Stimulated activated CD8-positive, alpha-beta memory T cell treated with anti-CD3 and anti-CD28 coated beads, Interleukin-12 subunit alpha, Interleukin-12 subunit beta, amount 100 ng/mL, for 24 hours (primary cell): Measurements from ENCODE around the gene ECSIT.

Experiments used
- DNase-seq: peaks from one replicate; pipeline ENCODE4 v3.0.0-alpha.2; 2020; ENCODE audit errors: extremely low read depth

ECSIT gene

DNA sequence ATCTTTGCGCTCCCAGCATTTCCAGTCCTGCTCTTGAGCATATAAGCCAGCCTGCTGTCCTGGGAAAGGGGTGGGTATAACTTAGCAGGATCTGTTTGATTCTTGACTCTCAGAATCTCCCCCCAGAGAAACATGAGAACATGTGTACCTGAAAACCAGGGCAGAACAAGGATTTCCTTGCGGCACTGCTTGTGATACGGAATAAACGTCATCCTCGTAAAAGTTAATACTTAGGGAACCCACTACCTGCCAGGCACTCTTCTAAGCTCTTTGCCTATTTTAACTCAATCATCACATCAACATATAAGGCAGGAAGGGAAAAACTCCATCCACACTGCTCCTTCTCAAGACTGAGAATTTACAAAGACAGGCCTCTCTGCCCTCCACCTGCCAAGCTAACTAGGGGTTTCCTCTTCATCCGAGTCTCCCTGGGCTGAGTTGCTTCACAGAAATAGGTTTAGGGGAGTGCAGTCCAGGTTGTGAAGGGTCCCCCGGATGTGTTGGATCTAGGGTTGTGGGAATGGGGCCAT is 24.4 kb downstream of the ECSIT start:
- no peak for DNase-seq

DNA sequence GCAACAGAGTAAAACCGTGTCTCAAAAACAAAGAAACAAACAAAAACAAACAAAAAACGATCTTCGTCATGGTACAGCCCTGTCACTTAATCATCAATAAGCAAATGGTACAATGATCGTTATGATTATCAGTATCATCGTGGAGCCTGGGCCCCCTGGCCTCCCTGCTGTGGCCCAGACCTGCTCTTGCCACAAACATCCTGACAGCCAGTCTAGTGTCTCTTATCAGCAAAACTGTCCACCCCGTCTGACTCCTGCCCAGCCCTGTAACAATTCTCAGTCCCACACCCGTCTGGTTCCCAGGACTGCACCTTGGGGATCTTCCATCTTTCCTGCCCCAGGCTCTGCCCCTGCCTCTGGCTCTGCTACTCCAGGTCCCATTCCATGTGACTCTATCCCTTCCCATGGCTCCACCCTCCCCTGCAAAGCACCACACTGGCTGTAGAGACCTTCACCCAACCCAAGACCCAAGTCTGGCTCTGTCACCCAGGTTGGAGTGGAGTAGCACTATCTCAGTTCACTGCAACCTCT is 29.0 kb downstream of the ECSIT start:
- no peak for DNase-seq

DNA sequence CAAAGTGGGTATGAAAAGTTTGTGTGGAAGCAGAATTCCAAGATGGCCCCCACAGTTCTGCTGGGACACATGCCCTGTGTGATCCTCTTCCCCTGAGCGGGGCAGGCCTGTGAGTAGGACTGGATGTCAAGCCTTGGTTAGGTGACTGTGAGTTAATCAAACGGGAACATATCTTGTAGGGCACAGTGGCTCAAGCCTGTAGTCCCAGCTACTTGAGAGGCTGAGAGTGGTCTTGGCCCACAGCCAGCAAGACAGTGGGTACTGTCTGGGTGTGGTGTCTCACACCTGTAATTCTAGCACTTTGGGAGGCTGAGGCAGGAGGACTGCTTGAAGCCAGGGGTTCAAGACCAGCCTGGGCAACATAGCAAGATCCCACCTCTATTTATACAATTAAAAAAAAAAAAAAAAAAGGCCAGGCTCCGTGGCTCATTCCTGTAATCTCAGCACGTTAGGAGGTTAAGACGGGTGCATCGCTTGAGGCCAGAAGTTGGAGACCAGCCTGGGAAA is 29.7 kb downstream of the ECSIT start:
- no peak for DNase-seq

DNA sequence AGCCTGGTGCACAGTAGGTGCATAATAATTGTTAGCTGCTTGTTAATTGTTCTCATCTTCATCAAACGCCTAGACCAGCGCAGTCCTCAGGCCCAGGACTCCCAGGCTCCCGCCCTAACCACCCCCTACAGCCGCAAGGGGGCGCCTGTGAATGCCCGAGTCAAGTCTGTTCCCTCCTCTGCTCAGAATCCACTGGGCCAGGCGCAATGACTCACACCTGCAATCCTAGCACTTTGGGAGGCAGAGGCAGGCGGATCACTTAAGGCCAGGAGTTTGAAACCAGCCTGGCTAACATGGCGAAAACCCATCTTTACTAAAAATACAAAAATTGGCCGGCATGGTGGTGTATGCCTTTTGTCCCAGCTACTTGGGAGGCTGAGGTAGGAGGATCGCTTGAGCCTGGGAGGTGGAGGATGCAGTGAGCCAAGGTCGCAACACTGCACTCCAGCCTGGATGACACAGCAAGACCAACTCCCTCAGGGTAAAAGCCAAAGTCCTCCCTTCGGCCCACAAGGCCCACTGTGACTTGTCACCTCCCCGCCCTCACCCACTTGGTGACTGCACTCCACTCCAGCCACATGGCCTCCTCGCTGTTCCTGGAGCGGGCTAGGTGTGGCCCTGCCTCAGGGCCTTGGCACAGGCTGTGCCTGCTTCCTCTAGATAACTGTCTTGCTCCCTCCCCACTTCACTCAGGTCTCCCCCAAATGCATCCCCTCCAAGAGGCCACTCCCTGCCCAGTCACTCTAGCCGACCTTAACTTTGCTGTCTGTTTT is 32.4 kb downstream of the ECSIT start:
- peak; percentile 37 for DNase-seq

DNA sequence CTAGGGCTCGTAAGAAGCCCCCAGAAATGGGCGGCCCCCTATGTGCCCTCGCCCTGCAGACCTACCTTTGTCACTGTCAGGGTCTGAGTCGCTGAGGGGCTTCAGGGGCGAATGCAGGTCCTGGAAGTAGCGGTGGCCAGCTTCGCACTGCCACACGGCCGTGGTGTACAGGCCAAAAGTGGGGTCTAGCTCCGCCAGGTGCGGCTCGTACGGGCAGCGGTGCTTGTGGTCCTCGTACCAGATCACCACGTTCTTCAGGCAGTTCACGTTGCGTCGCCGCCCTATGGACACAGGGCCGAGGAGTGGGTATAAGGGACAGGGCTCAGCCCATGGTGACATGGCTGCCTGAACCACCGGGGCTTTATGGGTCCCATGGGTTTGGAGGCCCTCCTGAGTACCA is 33.0 kb downstream of the ECSIT start:
- no peak for DNase-seq

DNA sequence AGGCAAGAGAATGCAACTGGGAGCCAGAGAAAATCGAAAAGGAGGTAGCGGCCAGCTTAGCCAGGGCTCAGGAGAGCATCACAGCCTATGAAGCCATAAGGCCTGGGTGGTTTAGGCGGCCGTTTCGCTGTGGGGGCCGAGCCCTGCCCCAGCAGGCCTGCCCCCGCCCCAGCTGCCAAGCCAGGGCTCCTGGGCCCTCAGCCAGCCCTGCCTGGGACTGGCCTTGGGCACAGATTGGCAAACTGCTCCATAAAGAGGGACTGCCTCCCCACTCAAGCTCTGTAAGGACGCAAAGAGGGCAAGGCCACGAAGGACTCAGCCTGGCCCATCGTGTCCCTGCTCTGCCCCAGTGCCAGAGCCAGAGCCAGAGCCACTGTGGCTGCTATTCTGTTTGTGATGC is 33.5 kb downstream of the ECSIT start:
- DNase-seq, result no peak

DNA sequence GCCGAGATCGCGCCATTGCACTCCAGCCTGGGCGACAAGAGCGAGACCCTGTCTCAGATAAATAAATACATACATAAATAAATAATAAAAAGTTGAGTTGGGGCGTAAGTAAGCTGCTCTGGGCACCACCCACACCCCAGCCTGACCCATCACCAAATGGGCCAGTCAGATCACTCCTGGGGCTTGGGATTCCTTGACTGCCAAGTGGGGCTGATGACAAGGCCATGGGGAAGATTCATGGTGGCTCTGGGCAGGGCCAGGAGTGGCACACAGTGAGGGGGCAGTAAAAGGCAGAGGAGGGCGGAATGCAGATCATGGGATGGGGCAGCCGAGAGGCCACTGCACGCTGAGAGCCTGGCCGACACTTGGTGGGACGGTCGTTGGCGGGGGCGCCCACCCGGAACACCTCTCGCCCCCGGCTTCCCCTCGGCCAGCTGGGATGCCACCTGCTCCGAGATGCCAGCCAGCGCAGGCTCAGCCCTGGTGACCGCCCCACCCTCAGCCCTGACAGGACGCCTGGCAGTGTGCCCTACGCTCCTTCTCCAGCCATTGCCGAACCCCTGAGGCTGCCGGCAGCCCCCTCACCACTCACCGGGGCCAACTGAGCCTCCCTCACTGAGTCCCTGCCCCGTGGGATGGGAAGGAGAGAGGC is 34.2 kb downstream of the ECSIT start:
- no peak for DNase-seq

DNA sequence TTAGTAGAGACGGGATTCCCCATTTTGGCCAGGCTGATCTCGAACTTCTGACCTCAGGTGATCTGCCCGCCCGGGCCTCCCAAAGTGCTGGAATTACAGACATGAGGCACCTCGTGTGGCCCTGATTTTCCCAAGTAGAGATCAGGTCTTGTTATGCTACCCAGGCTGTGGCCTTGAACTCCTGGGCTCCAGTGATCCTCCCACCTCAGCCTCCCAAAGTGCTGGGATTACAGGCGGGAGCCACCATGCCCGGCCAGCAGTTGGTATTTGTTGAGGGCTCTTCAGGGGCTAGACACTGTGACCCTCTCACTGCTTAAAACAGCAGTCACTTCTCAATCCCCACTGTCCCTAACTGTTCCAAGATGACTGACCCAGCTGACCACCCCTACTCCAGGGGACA is 39.6 kb downstream of the ECSIT start:
- no peak for DNase-seq

DNA sequence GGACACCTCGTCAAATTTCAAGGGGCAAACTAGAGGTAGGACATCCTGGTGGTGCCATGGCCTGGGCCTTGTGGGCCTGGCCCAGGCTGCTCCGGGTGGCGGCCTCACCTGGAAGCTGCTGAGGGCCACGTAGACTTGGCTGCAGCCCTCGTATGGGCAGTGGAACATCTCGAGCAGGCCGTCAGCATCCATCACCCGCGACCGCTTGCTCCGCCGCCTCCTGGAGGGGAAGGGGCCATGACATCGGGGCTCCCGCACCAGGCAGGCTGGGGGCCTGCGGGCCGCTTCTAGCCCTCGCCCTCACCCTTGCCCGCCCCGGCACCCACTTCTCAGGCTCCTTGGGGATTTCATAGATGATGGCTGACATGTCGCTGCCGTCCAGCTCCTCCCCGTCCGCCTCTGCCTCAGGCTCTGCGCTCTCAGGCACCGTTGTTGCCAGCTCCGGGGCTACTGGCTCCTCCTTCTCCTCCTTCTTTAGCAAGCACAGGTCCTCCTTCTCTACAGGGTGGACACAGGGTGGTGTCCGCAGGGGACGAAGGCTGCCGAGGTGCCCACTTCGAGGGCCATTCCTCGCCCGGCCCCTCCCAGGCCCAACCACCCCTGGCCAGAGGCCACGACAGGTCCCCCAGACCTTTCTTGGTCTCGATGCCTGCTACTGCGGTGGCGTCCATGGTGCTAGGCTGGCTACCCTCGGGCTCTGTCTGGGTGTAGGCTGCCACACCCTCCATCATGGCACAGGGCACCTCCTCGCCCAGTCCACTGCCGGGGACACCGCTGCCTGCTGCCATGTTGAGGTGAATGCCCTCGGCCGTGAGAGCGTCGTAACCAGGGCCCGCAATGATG is 42.1 kb downstream of the ECSIT start:
- no peak for DNase-seq

DNA sequence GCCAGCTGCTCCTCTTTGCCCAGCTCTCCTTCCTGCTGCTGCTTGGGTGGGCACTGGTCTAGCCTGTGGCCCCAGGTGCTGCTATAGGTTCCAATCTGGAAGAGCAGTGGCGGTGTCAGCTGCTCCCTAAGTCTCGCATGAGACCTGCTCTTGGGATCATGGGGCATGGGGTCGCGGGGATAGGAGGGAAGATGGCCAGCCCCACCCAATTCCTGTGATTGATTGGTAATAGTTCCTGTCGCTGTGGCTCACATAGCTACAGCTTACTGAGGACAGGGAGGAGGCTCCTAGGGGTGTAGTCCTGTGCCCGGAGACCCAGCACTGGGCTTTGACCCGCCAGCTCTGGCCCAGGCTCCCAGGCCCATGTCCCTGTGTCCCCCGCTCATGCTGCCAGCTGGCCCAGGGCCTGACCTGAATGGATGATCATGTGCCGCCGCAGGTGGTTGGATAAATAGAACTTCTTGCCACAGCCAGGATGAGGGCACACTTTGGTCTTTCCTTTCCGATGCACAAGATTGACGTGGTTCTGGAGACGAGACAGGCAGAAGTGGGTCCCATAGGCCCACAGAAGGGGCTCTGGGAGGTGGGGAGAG is 43.6 kb downstream of the ECSIT start:
- no peak for DNase-seq

DNA sequence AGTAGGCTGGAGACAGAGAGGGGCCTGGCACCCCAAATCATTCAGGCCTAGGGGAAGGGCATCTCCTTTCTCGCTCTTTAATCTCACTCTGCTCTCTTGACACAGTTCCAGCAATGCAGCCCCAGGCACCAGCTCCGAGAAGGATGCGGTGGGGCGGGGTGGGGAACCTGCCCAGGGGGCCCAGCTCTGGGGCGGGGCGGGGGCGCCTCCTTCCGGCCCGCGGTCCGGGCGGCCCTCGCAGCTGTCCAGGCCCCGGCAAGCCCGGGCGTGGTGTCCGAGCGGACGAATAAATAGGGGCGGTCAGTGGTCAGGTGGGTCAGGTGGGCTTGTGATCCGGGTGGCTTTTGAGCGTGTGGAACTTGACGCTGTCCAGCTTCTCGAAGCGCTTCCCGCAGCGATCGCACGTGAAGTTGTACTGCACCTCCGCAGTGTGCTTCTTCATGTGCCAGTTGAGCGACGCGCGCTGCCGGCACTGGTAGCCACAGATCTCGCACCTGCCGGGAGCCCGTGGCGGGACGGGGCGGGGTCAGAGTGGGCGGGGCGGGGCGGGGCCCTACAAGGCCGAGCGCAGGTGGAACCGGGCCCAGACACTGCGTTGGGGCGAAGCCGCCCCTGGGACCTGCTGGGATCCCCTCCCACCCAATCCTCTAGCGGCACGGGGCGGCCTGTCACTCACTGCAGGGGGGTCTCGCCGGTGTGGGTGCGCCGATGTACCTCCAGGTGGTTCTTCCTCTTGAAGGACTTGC is 45.4 kb downstream of the ECSIT start:
- no peak for DNase-seq

DNA sequence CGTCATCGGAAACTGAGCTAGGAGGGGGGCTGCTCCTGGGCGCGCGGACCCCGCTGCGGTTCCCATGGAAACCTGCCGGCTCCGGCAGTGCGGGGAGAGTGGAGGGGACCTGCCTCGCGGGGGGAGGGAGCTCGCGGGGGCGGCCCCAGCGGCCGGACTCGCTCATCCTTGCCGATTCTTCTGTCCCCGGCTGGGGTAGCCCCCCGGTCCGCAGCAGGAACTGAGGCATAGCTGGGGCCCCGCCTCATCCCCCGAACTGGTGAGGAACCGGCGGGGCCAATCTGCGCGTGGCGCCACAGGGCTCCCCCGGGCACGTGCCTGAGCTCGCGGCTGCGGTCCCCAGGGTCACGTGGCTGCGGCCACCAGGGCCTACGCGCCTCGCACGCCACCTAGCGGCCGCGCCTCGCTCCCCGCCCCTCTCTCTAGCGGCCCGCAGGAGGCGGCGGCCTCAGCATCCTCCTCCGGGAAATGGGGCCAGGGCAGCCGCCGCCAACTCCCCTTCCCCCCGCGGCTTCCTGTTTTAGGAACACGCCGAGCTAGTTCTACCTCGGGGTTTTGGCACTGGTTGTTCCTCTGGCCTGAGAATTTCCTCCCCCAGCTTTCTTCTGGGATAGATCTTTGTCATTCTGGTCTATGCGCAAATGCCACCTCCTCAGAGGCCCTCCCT is 46.4 kb downstream of the ECSIT start:
- DNase-seq, result peak; percentile 76

DNA sequence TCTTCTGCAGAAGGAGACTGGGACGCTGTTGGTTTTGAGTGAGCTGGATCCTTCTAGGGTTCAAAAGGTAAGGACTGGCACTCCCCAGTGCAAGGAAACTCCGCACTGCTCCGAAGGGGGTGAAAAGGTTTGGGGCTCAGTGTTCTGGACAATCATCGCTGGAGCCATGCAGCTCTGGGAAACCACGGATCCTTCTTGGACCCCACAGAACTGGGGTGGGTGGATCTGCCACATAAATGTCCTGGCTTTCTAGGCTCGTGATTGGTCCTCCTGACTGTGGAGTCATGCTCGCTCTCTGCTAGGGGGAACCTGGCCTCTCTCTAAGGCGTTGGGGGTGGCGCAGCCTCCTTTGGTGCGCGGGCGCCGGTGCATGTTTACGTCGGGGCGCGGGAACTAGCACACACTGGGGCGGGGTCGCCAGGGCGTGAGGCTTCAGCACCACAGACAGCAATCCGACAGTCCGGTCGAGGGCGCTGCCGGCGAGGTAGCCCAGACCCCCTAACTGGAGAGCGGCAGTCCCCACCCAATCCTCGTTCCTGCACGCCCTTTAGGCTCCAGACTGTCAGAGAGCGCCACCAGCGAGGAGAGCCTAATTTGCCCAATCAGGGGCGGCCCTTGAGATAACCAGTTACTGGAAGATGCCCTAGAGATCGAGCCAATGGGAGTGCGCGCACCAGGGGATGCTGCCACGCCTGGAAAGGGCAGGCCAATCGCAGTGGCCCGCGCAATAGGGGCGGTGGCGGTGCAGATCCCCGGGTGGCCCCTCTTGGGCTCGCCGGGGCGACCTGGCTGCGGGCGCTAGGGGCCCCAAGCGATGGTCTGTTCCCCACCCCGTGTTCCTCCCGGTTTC is 47.2 kb downstream of the ECSIT start:
- DNase-seq, result peak; percentile 65

DNA sequence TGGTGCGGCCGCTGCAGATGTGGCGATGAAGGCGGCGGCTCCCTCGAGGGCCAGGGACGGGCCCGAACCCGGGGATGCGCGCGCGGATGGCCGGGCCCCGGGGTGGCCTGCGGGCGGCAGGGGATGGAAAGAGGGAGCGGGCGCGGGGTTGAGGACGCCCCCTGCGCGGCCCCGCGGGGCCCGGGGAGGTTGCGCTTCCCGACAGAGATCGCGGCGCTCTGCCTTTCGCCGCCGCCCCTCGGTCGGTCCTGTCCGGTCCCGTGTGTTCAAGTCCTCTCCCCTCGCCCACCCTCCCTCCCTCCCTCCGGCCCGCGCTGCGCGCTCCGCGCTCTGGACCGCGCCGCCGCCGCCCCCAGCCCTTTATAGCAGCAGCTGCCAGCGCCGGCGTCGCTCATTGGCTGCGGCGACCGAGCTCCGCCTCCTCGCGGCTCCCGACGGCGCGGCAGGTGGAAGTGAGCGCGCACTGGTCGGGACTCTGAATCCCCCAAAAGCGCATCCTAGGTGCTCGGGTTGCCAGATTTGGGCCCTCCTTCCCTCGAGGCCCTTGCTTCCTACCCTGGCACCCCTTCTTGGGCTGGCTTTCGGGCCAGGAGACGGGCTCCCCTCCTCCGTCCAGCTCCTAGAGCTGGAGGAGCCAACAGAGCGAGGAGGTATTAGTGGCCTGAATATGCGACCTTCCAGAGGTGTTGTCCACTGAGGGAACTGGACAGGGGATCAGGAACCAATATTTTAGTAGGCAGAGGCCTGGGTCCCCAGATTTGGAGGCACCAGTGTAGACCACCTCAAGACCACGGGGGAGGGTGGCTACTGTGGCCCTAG is 48.0 kb downstream of the ECSIT start, which contains the start of gene ELAVL3:
Gene ELAVL3, minus strand, starts transcription at position 332 of the 819 bp plus-strand sequence. CDS start 438 bp downstream, outside the sequence.
- no peak for DNase-seq

DNA sequence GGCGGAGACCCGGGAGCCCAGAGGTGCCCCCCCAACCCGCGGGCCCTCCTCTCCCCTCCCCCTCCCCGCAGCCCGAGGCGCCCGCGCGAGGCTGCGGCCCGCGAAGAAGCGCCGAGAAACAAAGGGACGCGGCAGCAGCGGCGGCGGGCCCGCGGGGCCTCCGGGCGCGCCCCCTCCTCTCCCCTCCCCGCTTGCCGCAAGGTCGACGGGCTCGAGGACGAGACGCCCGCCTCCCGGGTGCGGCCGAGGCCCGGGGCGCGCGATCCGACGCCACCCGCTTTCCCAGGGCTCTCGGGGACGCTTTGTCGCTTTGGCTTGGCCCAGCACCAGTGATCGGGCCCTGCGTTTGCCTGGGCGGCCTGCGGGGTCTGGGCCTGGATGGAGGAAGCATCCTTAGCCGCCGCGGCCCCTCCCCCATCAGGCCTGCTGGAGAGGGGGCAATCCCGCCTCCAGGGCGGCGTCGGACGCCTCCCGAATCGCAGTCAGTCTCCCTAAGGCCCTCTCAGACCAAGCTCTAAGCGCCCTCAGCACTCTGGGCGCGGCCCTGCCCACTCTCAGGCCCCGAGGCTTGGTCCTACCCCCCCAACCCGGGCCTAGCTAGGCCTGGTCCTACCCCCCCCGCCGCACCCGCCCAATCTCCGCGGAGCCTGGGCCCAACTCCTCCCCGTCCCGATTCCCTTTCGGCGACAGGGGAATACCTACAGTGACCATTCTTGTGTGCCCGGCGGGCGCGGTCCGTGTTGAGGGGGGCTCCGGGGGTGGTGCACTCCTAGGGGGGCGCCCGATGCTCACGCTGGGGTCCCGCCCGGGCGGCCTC is 48.8 kb downstream of the ECSIT start:
- DNase-seq, result no peak

DNA sequence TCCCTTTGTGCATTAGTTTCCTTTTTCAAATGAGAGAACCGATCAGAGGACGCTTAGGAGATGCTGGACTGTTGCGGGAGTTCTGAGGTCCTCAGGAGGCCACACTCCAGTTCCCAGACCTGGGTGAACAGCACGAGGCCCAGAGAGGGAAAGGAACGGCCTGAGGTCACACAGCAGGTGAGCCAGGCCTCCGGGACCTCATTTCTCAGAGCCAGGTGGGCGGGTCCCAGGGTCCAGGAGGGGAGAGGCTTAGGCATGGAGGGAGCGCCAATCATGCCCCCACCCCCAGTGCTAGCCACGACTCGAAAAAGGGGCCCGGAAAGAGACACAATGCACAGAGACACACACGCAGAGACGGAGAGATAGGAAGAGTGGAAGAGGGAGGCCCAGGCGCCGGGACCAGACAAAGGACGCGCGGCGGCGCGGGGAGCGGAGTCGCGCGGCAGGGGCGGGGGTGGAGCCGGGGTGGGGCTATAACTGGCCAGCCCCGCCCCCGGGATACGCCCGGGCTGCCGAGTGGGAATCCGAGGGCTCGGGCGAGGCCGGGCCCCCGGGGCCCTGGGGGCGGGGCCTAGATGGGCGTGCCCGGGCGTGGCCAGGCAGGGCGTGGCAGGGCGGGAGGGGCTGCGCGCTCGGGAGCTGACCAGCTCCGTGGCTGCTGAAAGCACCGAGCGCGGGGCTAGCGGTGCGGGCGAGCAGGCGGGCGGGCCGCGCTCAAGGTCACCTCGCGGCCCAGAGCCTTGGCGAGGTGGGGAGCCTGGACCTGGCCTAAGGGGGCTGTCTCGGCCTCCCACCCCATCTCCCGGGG is 49.6 kb downstream of the ECSIT start:
- no peak for DNase-seq
